SU-DHL-6 (cell line): ENCODE measurements around the gene CXCL14.

ENCODE experiments used
- H2AFZ ChIP-seq: fragments of 200-600 bp; sonication (generic); 2 replicates; pipeline ENCODE4 v1.6.1; 2014; ENCODE audit warnings: low read depth, mild to moderate bottlenecking, moderate library complexity, mixed read lengths, antibody characterized with exemption, low read length; ENCODE audit not compliant: severe bottlenecking
- H3F3A ChIP-seq: fragments of 200-600 bp; shearing (Covaris generic); 2 replicates; pipeline ENCODE4 v1.6.0; 2016; ENCODE audit warnings: antibody characterized with exemption, mild to moderate bottlenecking; ENCODE audit not compliant: insufficient read depth
- H3K27ac ChIP-seq: fragments of 200-600 bp; sonication (generic); 2 replicates; pipeline ENCODE4 v1.5.1; 2016; ENCODE audit warnings: low read depth, mild to moderate bottlenecking, low read length, moderate library complexity, mixed read lengths
- H3K27me3 ChIP-seq: fragments of 200-600 bp; sonication (generic), shearing (Covaris generic); 2 replicates; pipeline ENCODE4 v1.6.0; 2014; ENCODE audit warnings: mild to moderate bottlenecking, low read length
- H3K36me3 ChIP-seq: fragments of 200-600 bp; sonication (generic); 2 replicates; pipeline ENCODE4 v1.6.1; 2014; ENCODE audit warnings: mild to moderate bottlenecking, low read length, mixed read lengths
- H3K4me2 ChIP-seq: fragments of 300-600, 200-600 bp; shearing (Covaris generic), sonication (generic); 2 replicates; pipeline ENCODE4 v1.6.0; 2014; ENCODE audit warnings: low read length, low read depth, mild to moderate bottlenecking; ENCODE audit not compliant: poor library complexity, severe bottlenecking
- H3K4me3 ChIP-seq: fragments of 200-600 bp; sonication (generic); 2 replicates; pipeline ENCODE4 v1.5.1; 2014; ENCODE audit warnings: antibody characterized with exemption, low read length, mild to moderate bottlenecking, mixed read lengths; ENCODE audit not compliant: insufficient read depth, poor library complexity, severe bottlenecking
- H3K79me2 ChIP-seq: fragments of 200-600 bp; sonication (generic); 2 replicates; pipeline ENCODE4 v1.6.1; 2014; ENCODE audit warnings: mild to moderate bottlenecking, low read length, moderate library complexity; ENCODE audit not compliant: insufficient read depth
- H3K9ac ChIP-seq: fragments of 200-600 bp; sonication (generic); 2 replicates; pipeline ENCODE4 v1.7.0; 2014; ENCODE audit warnings: mild to moderate bottlenecking, low read length
- H3K9me2 ChIP-seq: fragments of 200-600 bp; sonication (generic); replicated peaks from 2 replicates; pipeline ENCODE4 v1.6.1; 2014; ENCODE audit warnings: low read length; ENCODE audit not compliant: insufficient read depth
- H3K9me3 ChIP-seq: fragments of 200-600 bp; sonication (generic); 2 replicates; pipeline ENCODE4 v1.6.1; 2014; ENCODE audit warnings: low read length, mixed read lengths; ENCODE audit not compliant: insufficient read depth
- H4K20me1 ChIP-seq: fragments of 200-600 bp; sonication (generic); 2 replicates; pipeline ENCODE4 v1.6.1; 2014; ENCODE audit warnings: low read depth, mild to moderate bottlenecking, antibody characterized with exemption, low read length, moderate library complexity, mixed read lengths
- CTCF ChIP-seq: fragments of 200-600 bp; sonication (generic); IDR thresholded peaks from one replicate; pipeline ENCODE4 v1.5.1; 2017; ENCODE audit warnings: antibody characterized with exemption, mild to moderate bottlenecking, low read length, moderate library complexity; ENCODE audit not compliant: insufficient read depth, poor library complexity, severe bottlenecking
- EZH2phosphoT487 ChIP-seq: fragments of 200-600 bp; sonication (generic), shearing (Covaris generic); conservative IDR thresholded peaks from 2 replicates; pipeline ENCODE4 v1.6.1; 2018; ENCODE audit warnings: mild to moderate bottlenecking, antibody characterized with exemption, low read length, moderate library complexity, mixed read lengths

The CXCL14 gene

GRCh38 chr5:135608761-135609443, 30.1 kb upstream of the CXCL14 start:
- Histone ChIP-seq H2AFZ (no peak overlapping the region), H3K9me3 (no peaks in the 10 kb centered on the region), H3K4me3 (no peak overlapping the region), H3K4me2 (no peak overlapping the region), H4K20me1 (no peaks in the 10 kb centered on the region), H3K9ac (no peak overlapping the region), H3K36me3 (no peaks in the 10 kb centered on the region), H3K27me3 (no peaks in the 10 kb centered on the region), H3K79me2 (no peaks in the 10 kb centered on the region), H3K27ac (no peak overlapping the region), H3K9me2 (no peaks in the 10 kb centered on the region), H3F3A (no peaks in the 10 kb centered on the region)
- TF ChIP-seq EZH2phosphoT487, result no peak

GRCh38 chr5:135608361-135608760, 29.6 kb upstream of the CXCL14 start:
- Histone ChIP-seq H3K4me3 (no peak overlapping the region), H3K79me2 (no peaks in the 10 kb centered on the region), H4K20me1 (no peaks in the 10 kb centered on the region), H3K9me3 (no peaks in the 10 kb centered on the region), H3K36me3 (no peaks in the 10 kb centered on the region), H3K27me3 (no peaks in the 10 kb centered on the region), H3K9ac (no peak overlapping the region), H3K9me2 (no peaks in the 10 kb centered on the region), H2AFZ (no peak overlapping the region), H3K4me2 (no peak overlapping the region), H3F3A (no peaks in the 10 kb centered on the region), H3K27ac (no peak overlapping the region)
- TF ChIP-seq CTCF (no peak), EZH2phosphoT487 (no peak)

DNA sequence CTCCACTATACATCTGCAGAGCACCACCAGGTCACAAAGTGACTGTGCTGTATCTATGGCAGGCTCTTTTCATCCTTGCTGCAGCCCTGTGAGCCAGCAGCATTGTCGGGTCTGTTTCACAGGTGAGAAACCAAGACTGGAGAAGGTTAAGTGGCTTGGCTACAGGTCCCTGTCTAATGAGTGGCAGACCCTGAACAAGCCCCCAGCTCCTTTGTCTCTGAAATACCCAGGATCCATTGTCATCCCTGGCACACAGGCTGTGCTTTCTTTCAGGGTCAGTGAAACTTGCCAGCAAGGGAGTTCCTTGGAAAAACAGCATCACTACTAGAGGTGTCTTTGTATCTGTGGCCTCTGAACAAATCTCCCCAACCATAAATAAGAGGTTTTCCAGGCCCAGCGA, 27.6 kb upstream of the CXCL14 start:
- TF ChIP-seq EZH2phosphoT487 (no peak), CTCF (no peak)
- H4K20me1 ChIP-seq, result no peaks in the 10 kb centered on the region
- H3K4me3 ChIP-seq, result no peak overlapping the region
- H3K9me2 ChIP-seq, result no peaks in the 10 kb centered on the region
- H3K4me2 ChIP-seq, result no peak overlapping the region
- H3K9ac ChIP-seq, result no peak overlapping the region
- H3K79me2 ChIP-seq, result no peaks in the 10 kb centered on the region
- H3K9me3 ChIP-seq, result no peaks in the 10 kb centered on the region
- no peaks in the 10 kb centered on the region for H3F3A ChIP-seq
- no peak overlapping the region for H2AFZ ChIP-seq
- no peaks in the 10 kb centered on the region for H3K27me3 ChIP-seq
- H3K36me3 ChIP-seq, result no peaks in the 10 kb centered on the region
- no peak overlapping the region for H3K27ac ChIP-seq

GRCh38 chr5:135605221-135605620, 26.4 kb upstream of the CXCL14 start:
- no peak overlapping the region for H3K9ac ChIP-seq
- H3K36me3 ChIP-seq, result no peaks in the 10 kb centered on the region
- no peaks in the 10 kb centered on the region for H3K9me2 ChIP-seq
- H3K9me3 ChIP-seq, result no peaks in the 10 kb centered on the region
- H3K4me3 ChIP-seq, result no peak overlapping the region
- H3K4me2 ChIP-seq, result no peak overlapping the region
- H3K79me2 ChIP-seq, result no peaks in the 10 kb centered on the region
- TF ChIP-seq CTCF (no peak), EZH2phosphoT487 (no peak)
- no peak overlapping the region for H2AFZ ChIP-seq
- no peaks in the 10 kb centered on the region for H3K27me3 ChIP-seq
- H3K27ac ChIP-seq, result no peak overlapping the region
- no peaks in the 10 kb centered on the region for H4K20me1 ChIP-seq
- H3F3A ChIP-seq, result no peaks in the 10 kb centered on the region
